Astrocyte (in vitro differentiated cells and primary cell): ENCODE results near the gene ENPP6. TPM values are rescaled to one million over a fixed set of nuclear protein-coding genes. Genes with fewer than 3 reads are reported as not detected.

ENCODE experiments used
- DNase-seq: peaks from one replicate; pipeline ENCODE4 v3.0.0-alpha.2; 2010; ENCODE audit warnings: low read depth
- FAIRE-seq: peaks from 2 replicates; lab custom pipeline; 2011; peaks lifted over from hg19 to GRCh38; lab: Jason Lieb, UNC
- H2AFZ ChIP-seq: 2 replicates; pipeline ENCODE4 v1.6.0; 2012; ENCODE audit warnings: low read depth, low read length, inconsistent platforms
- H3K27ac ChIP-seq: 2 replicates; pipeline ENCODE4 v1.5.1; 2011; ENCODE audit warnings: low read depth, low read length, inconsistent platforms
- H3K27me3 ChIP-seq: 2 replicates; pipeline ENCODE4 v1.6.0; 2011; ENCODE audit warnings: low read length, inconsistent platforms; ENCODE audit not compliant: insufficient read depth
- H3K36me3 ChIP-seq: 2 replicates; pipeline ENCODE4 v1.5.1; 2011; ENCODE audit warnings: low read length, inconsistent platforms; ENCODE audit not compliant: insufficient read depth
- H3K4me1 ChIP-seq: 2 replicates; pipeline ENCODE4 v1.5.1; 2011; ENCODE audit warnings: low read length, inconsistent platforms; ENCODE audit not compliant: insufficient read depth
- H3K4me2 ChIP-seq: 2 replicates; pipeline ENCODE4 v1.6.0; 2012; ENCODE audit warnings: low read length, inconsistent platforms
- H3K4me3 ChIP-seq: 2 replicates; pipeline ENCODE4 v1.5.1; 2011; ENCODE audit warnings: low read depth, mild to moderate bottlenecking, low read length, inconsistent platforms; ENCODE audit not compliant: insufficient read depth
- H3K79me2 ChIP-seq: 2 replicates; pipeline ENCODE4 v1.6.0; 2012; ENCODE audit warnings: mild to moderate bottlenecking, low read length, inconsistent platforms; ENCODE audit not compliant: insufficient read depth
- H3K9ac ChIP-seq: 2 replicates; pipeline ENCODE4 v1.6.0; 2012; ENCODE audit warnings: mild to moderate bottlenecking, low read length, inconsistent platforms
- H3K9me3 ChIP-seq: 2 replicates; pipeline ENCODE4 v1.5.1; 2012; ENCODE audit warnings: low read depth, mild to moderate bottlenecking, low read length, inconsistent platforms; ENCODE audit not compliant: insufficient read depth
- H4K20me1 ChIP-seq: 2 replicates; pipeline ENCODE4 v1.6.0; 2012; ENCODE audit warnings: low read length, inconsistent platforms; ENCODE audit not compliant: insufficient read depth
- H3K27ac Mint-ChIP-seq: one replicate; pipeline ENCODE4 v1.8.0; 2021; ENCODE audit warnings: mild to moderate bottlenecking, mixed read lengths; ENCODE audit not compliant: unreplicated experiment
- H3K27me3 Mint-ChIP-seq: one replicate; pipeline ENCODE4 v1.8.0; 2021; ENCODE audit warnings: low read depth, mixed read lengths; ENCODE audit not compliant: unreplicated experiment
- H3K36me3 Mint-ChIP-seq: one replicate; pipeline ENCODE4 v1.8.0; 2021; ENCODE audit warnings: low read depth, mixed read lengths; ENCODE audit not compliant: unreplicated experiment
- H3K4me1 Mint-ChIP-seq: one replicate; pipeline ENCODE4 v1.8.0; 2021; ENCODE audit warnings: low read depth, mixed read lengths; ENCODE audit not compliant: unreplicated experiment
- H3K4me3 Mint-ChIP-seq: one replicate; pipeline ENCODE4 v1.8.0; 2021; ENCODE audit warnings: mild to moderate bottlenecking, moderate library complexity, mixed read lengths; ENCODE audit not compliant: unreplicated experiment
- H3K9me3 Mint-ChIP-seq: one replicate; pipeline ENCODE4 v1.8.0; 2021; ENCODE audit warnings: mild to moderate bottlenecking, mixed read lengths; ENCODE audit not compliant: unreplicated experiment
- EZH2 ChIP-seq: IDR thresholded peaks from 2 replicates; pipeline ENCODE4 v1.6.1; 2012; ENCODE audit warnings: mild to moderate bottlenecking, low read length, inconsistent platforms; ENCODE audit not compliant: insufficient read depth
- total RNA-seq: library from RNA; stranded (reverse); gene quantifications from 2 replicates; pipeline ENCODE4 v1.2.1, GENCODE V29; 2021
- TF ChIP-seq, protein P1 (sequence below): IDR thresholded peaks from 2 replicates; pipeline ENCODE4 v1.5.1; 2011; ENCODE audit warnings: low read depth, mild to moderate bottlenecking, inconsistent platforms, low read length, moderate library complexity; ENCODE audit not compliant: insufficient read depth

Gene ENPP6
- total RNA-seq, 1 donor from 2014 or later, result 0.50 TPM

DNA sequence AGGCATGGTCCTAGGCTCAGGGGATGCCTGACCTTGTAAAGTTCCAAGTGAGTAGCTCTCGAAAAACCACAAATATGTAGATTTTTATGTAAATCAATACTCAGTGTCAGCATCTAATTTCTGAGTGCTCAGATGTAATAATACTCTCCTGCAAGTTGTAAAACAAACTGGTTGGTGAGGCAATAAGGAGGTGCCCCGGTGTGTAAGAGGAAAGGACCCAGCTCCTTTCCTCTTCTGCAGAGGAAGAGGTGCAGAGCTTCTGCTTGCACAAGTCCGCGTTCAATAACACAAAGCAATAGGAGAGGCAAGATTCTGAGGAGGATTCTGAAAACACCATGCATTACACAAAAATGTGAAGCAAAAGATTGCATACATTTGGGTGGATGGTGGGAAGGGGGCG is 43.6 kb upstream of the ENPP6 start:
- H3K9me3 ChIP-seq, result no peaks in the 10 kb centered on the region
- H2AFZ ChIP-seq, result no peak overlapping the region
- no peak overlapping the region for H3K27ac Mint-ChIP-seq
- no peak overlapping the region for H3K4me2 ChIP-seq
- FAIRE-seq, result no peak
- H3K27ac ChIP-seq, result no peak overlapping the region
- no peaks in the 10 kb centered on the region for H3K36me3 ChIP-seq
- TF ChIP-seq, protein P1, sequence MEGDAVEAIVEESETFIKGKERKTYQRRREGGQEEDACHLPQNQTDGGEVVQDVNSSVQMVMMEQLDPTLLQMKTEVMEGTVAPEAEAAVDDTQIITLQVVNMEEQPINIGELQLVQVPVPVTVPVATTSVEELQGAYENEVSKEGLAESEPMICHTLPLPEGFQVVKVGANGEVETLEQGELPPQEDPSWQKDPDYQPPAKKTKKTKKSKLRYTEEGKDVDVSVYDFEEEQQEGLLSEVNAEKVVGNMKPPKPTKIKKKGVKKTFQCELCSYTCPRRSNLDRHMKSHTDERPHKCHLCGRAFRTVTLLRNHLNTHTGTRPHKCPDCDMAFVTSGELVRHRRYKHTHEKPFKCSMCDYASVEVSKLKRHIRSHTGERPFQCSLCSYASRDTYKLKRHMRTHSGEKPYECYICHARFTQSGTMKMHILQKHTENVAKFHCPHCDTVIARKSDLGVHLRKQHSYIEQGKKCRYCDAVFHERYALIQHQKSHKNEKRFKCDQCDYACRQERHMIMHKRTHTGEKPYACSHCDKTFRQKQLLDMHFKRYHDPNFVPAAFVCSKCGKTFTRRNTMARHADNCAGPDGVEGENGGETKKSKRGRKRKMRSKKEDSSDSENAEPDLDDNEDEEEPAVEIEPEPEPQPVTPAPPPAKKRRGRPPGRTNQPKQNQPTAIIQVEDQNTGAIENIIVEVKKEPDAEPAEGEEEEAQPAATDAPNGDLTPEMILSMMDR, result no peak
- TF ChIP-seq EZH2, result no peak
- no peaks in the 10 kb centered on the region for H3K9me3 Mint-ChIP-seq
- no peaks in the 10 kb centered on the region for H3K27me3 ChIP-seq
- no peaks in the 10 kb centered on the region for H3K79me2 ChIP-seq
- H3K4me1 ChIP-seq, result peaks cover 4% of the 10 kb centered on the region
- no peaks in the 10 kb centered on the region for H4K20me1 ChIP-seq
- H3K4me3 Mint-ChIP-seq, result no peak overlapping the region
- H3K4me3 ChIP-seq, result no peak overlapping the region
- H3K4me1 Mint-ChIP-seq, result peaks cover 18% of the 10 kb centered on the region
- H3K9ac ChIP-seq, result no peak overlapping the region
- DNase-seq, result no peak
- H3K36me3 Mint-ChIP-seq, result no peaks in the 10 kb centered on the region
- no peaks in the 10 kb centered on the region for H3K27me3 Mint-ChIP-seq

DNA sequence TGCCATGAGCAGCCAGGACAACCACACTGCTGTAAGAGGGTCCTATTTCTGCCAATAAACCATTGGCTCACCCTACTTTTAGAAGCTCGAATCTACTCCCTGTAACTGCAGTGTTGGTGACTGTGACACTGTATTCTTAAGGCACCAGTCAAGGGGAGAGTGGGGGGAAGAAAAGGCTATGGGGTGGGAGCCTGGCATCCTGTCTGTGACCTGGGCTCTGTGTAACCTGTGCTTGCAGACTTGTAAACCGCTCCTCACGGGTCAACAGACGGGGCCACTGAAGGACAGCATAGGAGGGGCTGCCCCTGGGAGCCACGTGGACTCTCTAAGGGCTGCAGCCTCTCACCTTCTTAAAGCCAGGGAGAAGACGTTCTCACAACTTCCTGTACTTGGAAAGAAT is 42.2 kb upstream of the ENPP6 start:
- Histone ChIP-seq H3K4me1 (no peaks in the 10 kb centered on the region), H3K9me3 (no peaks in the 10 kb centered on the region), H3K9ac (no peak overlapping the region), H3K36me3 (no peaks in the 10 kb centered on the region), H3K27me3 (no peaks in the 10 kb centered on the region), H3K27ac (no peak overlapping the region), H3K4me2 (no peak overlapping the region), H4K20me1 (no peaks in the 10 kb centered on the region), H3K4me3 (no peak overlapping the region), H3K79me2 (no peaks in the 10 kb centered on the region), H2AFZ (no peak overlapping the region)
- Mint-ChIP-seq H3K27ac (no peak overlapping the region), H3K4me3 (no peak overlapping the region), H3K9me3 (no peaks in the 10 kb centered on the region), H3K36me3 (no peaks in the 10 kb centered on the region), H3K27me3 (no peaks in the 10 kb centered on the region), H3K4me1 (peaks cover 5% of the 10 kb centered on the region)
- no peak for TF ChIP-seq EZH2
- TF ChIP-seq, protein P1, result no peak
- DNase-seq (no peak), FAIRE-seq (no peak)

DNA sequence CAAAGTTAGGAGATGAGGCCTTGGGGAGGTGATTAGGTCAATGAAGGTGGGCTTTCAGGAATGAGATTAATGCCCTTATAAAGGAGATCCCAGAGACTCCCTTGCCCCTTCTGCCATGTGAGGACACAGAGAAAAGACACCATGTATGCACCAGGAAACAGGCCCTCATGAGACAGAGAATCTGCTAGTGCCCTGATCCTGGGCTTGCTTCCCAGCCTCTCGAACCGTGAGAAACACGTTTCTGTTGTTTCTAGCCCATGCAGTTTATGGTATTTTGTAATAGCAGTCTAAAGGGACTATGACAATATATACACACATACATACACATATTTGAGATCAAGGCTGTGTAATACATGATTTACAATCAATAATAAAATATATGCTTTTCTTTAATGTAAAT is 41.4 kb upstream of the ENPP6 start:
- Mint-ChIP-seq H3K27me3 (no peaks in the 10 kb centered on the region), H3K4me1 (peaks cover 4% of the 10 kb centered on the region), H3K4me3 (no peak overlapping the region), H3K36me3 (no peaks in the 10 kb centered on the region), H3K9me3 (no peaks in the 10 kb centered on the region), H3K27ac (no peak overlapping the region)
- no peak for TF ChIP-seq EZH2
- TF ChIP-seq, protein P1, result no peak
- Histone ChIP-seq H3K4me3 (no peak overlapping the region), H2AFZ (no peak overlapping the region), H3K27me3 (no peaks in the 10 kb centered on the region), H3K9me3 (no peaks in the 10 kb centered on the region), H3K4me2 (no peak overlapping the region), H3K9ac (no peak overlapping the region), H3K27ac (no peak overlapping the region), H4K20me1 (no peaks in the 10 kb centered on the region), H3K4me1 (no peaks in the 10 kb centered on the region), H3K36me3 (no peaks in the 10 kb centered on the region), H3K79me2 (no peaks in the 10 kb centered on the region)
- no peak for FAIRE-seq
- DNase-seq, result no peak
